HepG2 (cell line): ENCODE measurements around the gene CSE1L. TPM values are rescaled to one million over a fixed set of nuclear protein-coding genes. Genes with fewer than 3 reads are reported as not detected.

Experiments used
- HIVEP1 ChIP-seq: sonication (generic); formaldehyde crosslinking; IDR thresholded peaks from 2 replicates; pipeline ENCODE4 v1.4.0; 2020; ENCODE audit warnings: mild to moderate bottlenecking, missing genetic modification reagents
- KLF12 ChIP-seq: sonication (generic); formaldehyde crosslinking; IDR thresholded peaks from 2 replicates; pipeline ENCODE4 v1.4.0; 2020; ENCODE audit warnings: missing genetic modification reagents, borderline replicate concordance
- KMT2A ChIP-seq: sonication (generic); formaldehyde crosslinking; IDR thresholded peaks from 2 replicates; pipeline ENCODE4 v1.4.0; 2020; ENCODE audit warnings: missing genetic modification reagents
- MATR3 ChIP-seq: sonication (generic); formaldehyde crosslinking; IDR thresholded peaks from 2 replicates; pipeline ENCODE4 v1.4.0; 2020; ENCODE audit warnings: missing genetic modification reagents
- PCBP1 ChIP-seq: fragments of 200-400 bp; formaldehyde crosslinking; IDR thresholded peaks from 2 replicates; pipeline ENCODE4 v1.6.1; 2017; ENCODE audit warnings: mild to moderate bottlenecking, low read depth, low read length, borderline replicate concordance
- RFX1 ChIP-seq: fragments of 450-650 bp; IDR thresholded peaks from 2 replicates; pipeline ENCODE4 v1.6.1; 2017
- RFXANK ChIP-seq: IDR thresholded peaks from 2 replicates; pipeline ENCODE4 v1.6.1; 2016
- SRSF9 ChIP-seq: fragments of 200-400 bp; formaldehyde crosslinking; IDR thresholded peaks from 2 replicates; pipeline ENCODE4 v1.6.1; 2018; ENCODE audit warnings: borderline replicate concordance, mild to moderate bottlenecking, low read depth, low read length; ENCODE audit not compliant: insufficient read depth, poor library complexity, severe bottlenecking
- ZFP1 ChIP-seq: IDR thresholded peaks from 2 replicates; pipeline ENCODE4 v1.6.1; 2016
- ZNF24 ChIP-seq: fragments of 450-650 bp; IDR thresholded peaks from 2 replicates; pipeline ENCODE4 v1.6.1; 2017; ENCODE audit warnings: antibody characterized with exemption, mild to moderate bottlenecking
- ZNF614 ChIP-seq: IDR thresholded peaks from 2 replicates; pipeline ENCODE4 v1.6.1; 2018; ENCODE audit warnings: missing biosample characterization, missing genetic modification reagents, inconsistent platforms, borderline replicate concordance
- ZNF816 ChIP-seq: sonication (generic); formaldehyde crosslinking; IDR thresholded peaks from 2 replicates; pipeline ENCODE4 v1.8.0; 2022; ENCODE audit warnings: missing genetic modification reagents, mild to moderate bottlenecking, borderline replicate concordance
- polyA plus RNA-seq, 8 experiments: library from polyadenylated mRNA; depleted of rRNA in 3 of 8; stranded (reverse) in 7 of 8; unstranded in 1 of 8; fragments of >200 nt; fragmentation: Illumina TruSeq in 4 of 8; extraction: Trizol in 4 of 8; gene quantifications; 2 replicates each; pipeline versions ENCODE4 v1.2.1 to v1.2.3, GENCODE V29; 2011 to 2016; ENCODE audit warnings: low read depth in 4 of 8, missing spikeins in 1 of 8, mixed read lengths in 1 of 8; ENCODE audit not compliant: insufficient read depth in 1 of 8
- total RNA-seq, 5 experiments: library from RNA; depleted of rRNA; stranded (reverse); fragments of >200 nt; fragmentation: Illumina TruSeq; extraction: Trizol; gene quantifications; 2 replicates each; pipeline ENCODE4 v1.2.3, GENCODE V29; 2016; ENCODE audit warnings: low read depth in 1 of 5
- TF ChIP-seq, protein P1 (sequence below): sonication (generic); formaldehyde crosslinking; IDR thresholded peaks from 2 replicates; pipeline ENCODE4 v1.4.0; 2020; ENCODE audit warnings: missing genetic modification reagents, borderline replicate concordance
- TF ChIP-seq, protein P2 (sequence below): sonication (generic); formaldehyde crosslinking; IDR thresholded peaks from 2 replicates; pipeline ENCODE4 v1.5.0; 2020; ENCODE audit warnings: missing genetic modification reagents, mild to moderate bottlenecking, borderline replicate concordance
- TF ChIP-seq, protein P3 (sequence below): sonication (generic); formaldehyde crosslinking; IDR thresholded peaks from 2 replicates; pipeline ENCODE4 v1.4.0; 2020; ENCODE audit warnings: missing genetic modification reagents, borderline replicate concordance
- TF ChIP-seq, protein P4 (sequence below): sonication (generic); formaldehyde crosslinking; IDR thresholded peaks from 2 replicates; pipeline ENCODE4 v1.4.0; 2020; ENCODE audit warnings: missing genetic modification reagents, borderline replicate concordance
- TF ChIP-seq, protein P5 (sequence below): sonication (generic); formaldehyde crosslinking; IDR thresholded peaks from 2 replicates; pipeline ENCODE4 v1.5.0; 2020; ENCODE audit warnings: missing genetic modification reagents

CSE1L gene
- total and polyA plus RNA-seq, 2 of the 13 experiments (the other 11 are each of a cell fraction or from before 2014, with no cell fraction given) = 56.9 to 258 TPM

DNA sequence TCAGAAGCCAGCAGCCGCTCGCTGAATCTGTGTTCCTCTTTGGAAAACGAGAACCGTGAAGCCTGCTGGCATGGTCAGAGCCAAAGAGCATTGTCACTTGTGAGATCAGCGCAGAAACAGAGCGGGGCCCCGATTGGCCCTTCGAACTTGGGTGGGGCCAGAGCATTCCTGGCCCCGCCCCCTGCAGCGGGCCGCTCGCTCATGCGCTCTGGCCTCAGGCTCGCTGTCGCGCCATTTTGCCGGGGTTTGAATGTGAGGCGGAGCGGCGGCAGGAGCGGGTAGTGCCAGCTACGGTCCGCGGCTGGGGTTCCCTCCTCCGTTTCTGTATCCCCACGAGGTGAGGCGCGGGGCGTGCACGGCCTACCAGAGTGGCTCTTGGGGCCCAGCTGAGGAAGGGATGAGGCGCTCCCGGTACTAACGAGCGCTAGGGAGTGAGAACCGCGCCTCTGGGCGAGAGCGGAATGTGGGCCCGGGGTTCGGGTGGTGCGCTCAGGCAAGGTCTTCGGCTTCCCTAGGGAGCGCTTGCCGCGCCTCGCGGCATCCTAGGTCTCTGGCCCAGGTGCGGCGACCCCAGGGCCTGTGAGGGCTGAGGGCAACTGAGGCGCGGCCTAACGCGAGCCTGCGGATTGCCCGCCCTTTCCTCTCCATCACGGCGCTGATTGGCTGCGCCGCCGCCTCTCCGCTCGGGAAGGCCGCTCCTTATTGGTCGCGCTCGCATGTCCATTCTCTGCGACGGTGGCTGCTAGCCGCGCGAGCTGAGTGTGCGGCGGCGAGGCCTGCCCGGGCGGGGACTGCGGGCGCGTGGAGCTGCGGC is at the start of gene CSE1L (continued):
- TF ChIP-seq, protein P1, sequence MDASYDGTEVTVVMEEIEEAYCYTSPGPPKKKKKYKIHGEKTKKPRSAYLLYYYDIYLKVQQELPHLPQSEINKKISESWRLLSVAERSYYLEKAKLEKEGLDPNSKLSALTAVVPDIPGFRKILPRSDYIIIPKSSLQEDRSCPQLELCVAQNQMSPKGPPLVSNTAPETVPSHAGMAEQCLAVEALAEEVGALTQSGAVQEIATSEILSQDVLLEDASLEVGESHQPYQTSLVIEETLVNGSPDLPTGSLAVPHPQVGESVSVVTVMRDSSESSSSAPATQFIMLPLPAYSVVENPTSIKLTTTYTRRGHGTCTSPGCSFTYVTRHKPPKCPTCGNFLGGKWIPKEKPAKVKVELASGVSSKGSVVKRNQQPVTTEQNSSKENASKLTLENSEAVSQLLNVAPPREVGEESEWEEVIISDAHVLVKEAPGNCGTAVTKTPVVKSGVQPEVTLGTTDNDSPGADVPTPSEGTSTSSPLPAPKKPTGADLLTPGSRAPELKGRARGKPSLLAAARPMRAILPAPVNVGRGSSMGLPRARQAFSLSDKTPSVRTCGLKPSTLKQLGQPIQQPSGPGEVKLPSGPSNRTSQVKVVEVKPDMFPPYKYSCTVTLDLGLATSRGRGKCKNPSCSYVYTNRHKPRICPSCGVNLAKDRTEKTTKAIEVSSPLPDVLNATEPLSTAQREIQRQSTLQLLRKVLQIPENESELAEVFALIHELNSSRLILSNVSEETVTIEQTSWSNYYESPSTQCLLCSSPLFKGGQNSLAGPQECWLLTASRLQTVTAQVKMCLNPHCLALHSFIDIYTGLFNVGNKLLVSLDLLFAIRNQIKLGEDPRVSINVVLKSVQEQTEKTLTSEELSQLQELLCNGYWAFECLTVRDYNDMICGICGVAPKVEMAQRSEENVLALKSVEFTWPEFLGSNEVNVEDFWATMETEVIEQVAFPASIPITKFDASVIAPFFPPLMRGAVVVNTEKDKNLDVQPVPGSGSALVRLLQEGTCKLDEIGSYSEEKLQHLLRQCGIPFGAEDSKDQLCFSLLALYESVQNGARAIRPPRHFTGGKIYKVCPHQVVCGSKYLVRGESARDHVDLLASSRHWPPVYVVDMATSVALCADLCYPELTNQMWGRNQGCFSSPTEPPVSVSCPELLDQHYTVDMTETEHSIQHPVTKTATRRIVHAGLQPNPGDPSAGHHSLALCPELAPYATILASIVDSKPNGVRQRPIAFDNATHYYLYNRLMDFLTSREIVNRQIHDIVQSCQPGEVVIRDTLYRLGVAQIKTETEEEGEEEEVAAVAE = peak; percentile 86
- TF ChIP-seq HIVEP1 (CRISPR knock-in tag) = peak; percentile 85
- peak; percentile 85; the same call in 1 of the 2 replicates for TF ChIP-seq ZNF614 (CRISPR knock-in tag)
- TF ChIP-seq KMT2A (CRISPR knock-in tag) = peak; percentile 99
- TF ChIP-seq ZNF24 = no peak
- TF ChIP-seq RFXANK (CRISPR knock-in tag) = 0 out of 2 replicates have a peak, but pooled peaks have one; percentile 45
- TF ChIP-seq, protein P2, sequence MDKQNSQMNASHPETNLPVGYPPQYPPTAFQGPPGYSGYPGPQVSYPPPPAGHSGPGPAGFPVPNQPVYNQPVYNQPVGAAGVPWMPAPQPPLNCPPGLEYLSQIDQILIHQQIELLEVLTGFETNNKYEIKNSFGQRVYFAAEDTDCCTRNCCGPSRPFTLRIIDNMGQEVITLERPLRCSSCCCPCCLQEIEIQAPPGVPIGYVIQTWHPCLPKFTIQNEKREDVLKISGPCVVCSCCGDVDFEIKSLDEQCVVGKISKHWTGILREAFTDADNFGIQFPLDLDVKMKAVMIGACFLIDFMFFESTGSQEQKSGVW (CRISPR knock-in tag) = no peak
- TF ChIP-seq, protein P3, sequence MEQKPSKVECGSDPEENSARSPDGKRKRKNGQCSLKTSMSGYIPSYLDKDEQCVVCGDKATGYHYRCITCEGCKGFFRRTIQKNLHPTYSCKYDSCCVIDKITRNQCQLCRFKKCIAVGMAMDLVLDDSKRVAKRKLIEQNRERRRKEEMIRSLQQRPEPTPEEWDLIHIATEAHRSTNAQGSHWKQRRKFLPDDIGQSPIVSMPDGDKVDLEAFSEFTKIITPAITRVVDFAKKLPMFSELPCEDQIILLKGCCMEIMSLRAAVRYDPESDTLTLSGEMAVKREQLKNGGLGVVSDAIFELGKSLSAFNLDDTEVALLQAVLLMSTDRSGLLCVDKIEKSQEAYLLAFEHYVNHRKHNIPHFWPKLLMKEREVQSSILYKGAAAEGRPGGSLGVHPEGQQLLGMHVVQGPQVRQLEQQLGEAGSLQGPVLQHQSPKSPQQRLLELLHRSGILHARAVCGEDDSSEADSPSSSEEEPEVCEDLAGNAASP (CRISPR knock-in tag) = peak; percentile 24; the same call in 1 of the 2 replicates
- peak; percentile 97 for TF ChIP-seq KLF12 (CRISPR knock-in tag)
- peak; percentile 97; the same call in 1 of the 2 replicates for TF ChIP-seq ZNF816 (CRISPR knock-in tag)
- no peak for TF ChIP-seq SRSF9
- peak; percentile 84; the same call in 1 of the 2 replicates for TF ChIP-seq PCBP1
- TF ChIP-seq, protein P4, sequence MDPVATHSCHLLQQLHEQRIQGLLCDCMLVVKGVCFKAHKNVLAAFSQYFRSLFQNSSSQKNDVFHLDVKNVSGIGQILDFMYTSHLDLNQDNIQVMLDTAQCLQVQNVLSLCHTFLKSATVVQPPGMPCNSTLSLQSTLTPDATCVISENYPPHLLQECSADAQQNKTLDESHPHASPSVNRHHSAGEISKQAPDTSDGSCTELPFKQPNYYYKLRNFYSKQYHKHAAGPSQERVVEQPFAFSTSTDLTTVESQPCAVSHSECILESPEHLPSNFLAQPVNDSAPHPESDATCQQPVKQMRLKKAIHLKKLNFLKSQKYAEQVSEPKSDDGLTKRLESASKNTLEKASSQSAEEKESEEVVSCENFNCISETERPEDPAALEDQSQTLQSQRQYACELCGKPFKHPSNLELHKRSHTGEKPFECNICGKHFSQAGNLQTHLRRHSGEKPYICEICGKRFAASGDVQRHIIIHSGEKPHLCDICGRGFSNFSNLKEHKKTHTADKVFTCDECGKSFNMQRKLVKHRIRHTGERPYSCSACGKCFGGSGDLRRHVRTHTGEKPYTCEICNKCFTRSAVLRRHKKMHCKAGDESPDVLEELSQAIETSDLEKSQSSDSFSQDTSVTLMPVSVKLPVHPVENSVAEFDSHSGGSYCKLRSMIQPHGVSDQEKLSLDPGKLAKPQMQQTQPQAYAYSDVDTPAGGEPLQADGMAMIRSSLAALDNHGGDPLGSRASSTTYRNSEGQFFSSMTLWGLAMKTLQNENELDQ (CRISPR knock-in tag) = peak; percentile 46; the same call in 1 of the 2 replicates
- TF ChIP-seq MATR3 = 0 out of 2 replicates have a peak, but pooled peaks have one; percentile 95
- TF ChIP-seq, protein P5, sequence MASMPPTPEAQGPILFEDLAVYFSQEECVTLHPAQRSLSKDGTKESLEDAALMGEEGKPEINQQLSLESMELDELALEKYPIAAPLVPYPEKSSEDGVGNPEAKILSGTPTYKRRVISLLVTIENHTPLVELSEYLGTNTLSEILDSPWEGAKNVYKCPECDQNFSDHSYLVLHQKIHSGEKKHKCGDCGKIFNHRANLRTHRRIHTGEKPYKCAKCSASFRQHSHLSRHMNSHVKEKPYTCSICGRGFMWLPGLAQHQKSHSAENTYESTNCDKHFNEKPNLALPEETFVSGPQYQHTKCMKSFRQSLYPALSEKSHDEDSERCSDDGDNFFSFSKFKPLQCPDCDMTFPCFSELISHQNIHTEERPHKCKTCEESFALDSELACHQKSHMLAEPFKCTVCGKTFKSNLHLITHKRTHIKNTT (CRISPR knock-in tag) = 0 out of 2 replicates have a peak, but pooled peaks have one; percentile 82
- TF ChIP-seq ZFP1 (CRISPR knock-in tag) = no peak; the same call in 1 of the 2 replicates
- no peak for TF ChIP-seq RFX1
